Measurements from ENCODE around the gene FOXF1.

FOXF1 gene

GRCh38 chr16:86541560-86541959 is 31.2 kb downstream of the FOXF1 start:
- Mint-ChIP-seq H3K9me3 (no peaks in the 10 kb centered on the region), H3K4me1 (peaks cover 9% of the 10 kb centered on the region), H3K4me3 (no peak overlapping the region), H3K27ac (no peak overlapping the region), H3K27me3 (ENCODE audit: low read depth, poor library complexity) (peaks cover 5% of the 10 kb centered on the region), H3K36me3 (ENCODE audit: low read depth) (peaks cover 12% of the 10 kb centered on the region)
- DNase-seq = no peak
- TF ChIP-seq CTCF (IDR thresholded peaks at IDR 0.05) = no peak

GRCh38 chr16:86542756-86543750 is 32.7 kb downstream of the FOXF1 start:
- Mint-ChIP-seq H3K27me3 (ENCODE audit: low read depth, poor library complexity) (peaks cover 8% of the 10 kb centered on the region), H3K4me1 (peaks cover 11% of the 10 kb centered on the region)

GRCh38 chr16:86545481-86545880 is 35.2 kb downstream of the FOXF1 start:
- Mint-ChIP-seq H3K27me3 (ENCODE audit: low read depth, poor library complexity) (peaks cover 3% of the 10 kb centered on the region), H3K27ac (no peak overlapping the region), H3K36me3 (ENCODE audit: low read depth) (peaks cover 12% of the 10 kb centered on the region), H3K4me1 (peaks cover 15% of the 10 kb centered on the region), H3K4me3 (no peak overlapping the region), H3K9me3 (no peaks in the 10 kb centered on the region)
- TF ChIP-seq CTCF (IDR thresholded peaks at IDR 0.05) = no peak
- no peak for DNase-seq

More at GRCh38 chr16:86542756-86543750, 32.7 kb downstream of the FOXF1 start:
- DNase-seq = no peak
- no peak for TF ChIP-seq CTCF (IDR thresholded peaks at IDR 0.05)
- H3K27ac Mint-ChIP-seq = no peak overlapping the region
- H3K9me3 Mint-ChIP-seq = no peaks in the 10 kb centered on the region
- peaks cover 12% of the 10 kb centered on the region for H3K36me3 Mint-ChIP-seq (ENCODE audit: low read depth)
- H3K4me3 Mint-ChIP-seq = no peak overlapping the region

GRCh38 chr16:86545954-86546637 is 35.8 kb downstream of the FOXF1 start:
- TF ChIP-seq CTCF (IDR thresholded peaks at IDR 0.05) = no peak
- H3K27me3 Mint-ChIP-seq (ENCODE audit: low read depth, poor library complexity) = peaks cover 3% of the 10 kb centered on the region
- no peak for DNase-seq
- H3K4me1 Mint-ChIP-seq = peaks cover 18% of the 10 kb centered on the region
- H3K4me3 Mint-ChIP-seq = no peak overlapping the region
- no peaks in the 10 kb centered on the region for H3K9me3 Mint-ChIP-seq
- H3K36me3 Mint-ChIP-seq (ENCODE audit: low read depth) = peaks cover 12% of the 10 kb centered on the region
- no peak overlapping the region for H3K27ac Mint-ChIP-seq

GRCh38 chr16:86546638-86547013 is 36.3 kb downstream of the FOXF1 start:
- no peak for TF ChIP-seq CTCF (IDR thresholded peaks at IDR 0.05)
- Mint-ChIP-seq H3K27ac (no peak overlapping the region), H3K4me3 (no peak overlapping the region), H3K9me3 (no peaks in the 10 kb centered on the region), H3K27me3 (ENCODE audit: low read depth, poor library complexity) (peaks cover 3% of the 10 kb centered on the region), H3K4me1 (peaks cover 23% of the 10 kb centered on the region), H3K36me3 (ENCODE audit: low read depth) (peaks cover 12% of the 10 kb centered on the region)
- DNase-seq = no peak
